Endometrial microvascular endothelial cells (primary cell): ENCODE results near the gene DOCK8. TPM values are rescaled to one million over a fixed set of nuclear protein-coding genes. Genes with fewer than 3 reads are reported as not detected.

Experiments
- in situ Hi-C: cut with HindIII; loops from 2 replicates; pipeline ENCODE4 v1.10.0; 2017; ENCODE audit warnings: low sequenced_read_pairs, low pct_unique_long_range_greater_than_20kb; ENCODE audit errors: inconsistent ontology term
- total RNA-seq: library from RNA; depleted of rRNA; stranded (reverse); fragments of >200 nt; gene quantifications from one replicate; pipeline ENCODE4 v1.2.3, GENCODE V29; 2015; ENCODE audit errors: inconsistent ontology term

The DOCK8 gene
- total RNA-seq, 1 donor from 2014 or later = not detected

DNA sequence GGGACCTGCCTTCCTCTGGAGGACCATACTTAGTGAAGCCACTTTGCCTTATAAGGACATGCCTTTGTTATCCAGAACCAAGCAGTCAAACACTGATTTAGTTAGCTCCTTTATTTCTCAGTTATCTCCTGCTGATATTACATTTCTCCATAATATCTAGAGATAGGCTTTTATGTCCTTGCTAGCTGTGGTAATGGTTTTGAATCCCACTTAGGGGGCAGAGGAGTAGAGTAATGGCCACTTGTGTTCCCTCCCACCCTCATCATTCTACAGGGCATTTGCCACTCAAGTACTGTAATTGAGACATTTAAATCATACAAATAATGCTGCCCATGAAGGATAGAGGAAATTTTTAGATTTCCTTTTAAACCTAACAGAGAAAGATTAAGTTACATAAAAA lies 80.9 kb downstream of the DOCK8 start:
- in situ Hi-C loops = no loop called here

DNA sequence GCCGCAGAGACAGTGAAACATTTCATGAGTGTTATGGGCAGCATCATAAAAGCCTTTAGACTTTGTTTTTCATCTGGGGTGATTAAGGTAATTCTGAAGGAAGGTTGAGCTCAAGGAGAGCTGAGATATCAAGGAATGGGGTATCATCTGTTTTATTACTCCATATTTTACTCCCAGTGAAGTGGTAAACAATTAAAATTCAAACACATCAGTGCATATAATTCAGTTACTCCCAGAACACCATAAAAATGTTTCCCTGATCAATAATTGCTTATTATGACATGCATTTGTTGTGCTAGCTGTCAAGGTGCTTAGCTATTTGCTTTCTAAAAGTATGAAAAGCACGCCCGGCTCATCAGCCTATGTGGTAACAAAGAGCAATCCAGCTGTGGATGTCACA lies 81.7 kb downstream of the DOCK8 start:
- in situ Hi-C loops = no loop called here

DNA sequence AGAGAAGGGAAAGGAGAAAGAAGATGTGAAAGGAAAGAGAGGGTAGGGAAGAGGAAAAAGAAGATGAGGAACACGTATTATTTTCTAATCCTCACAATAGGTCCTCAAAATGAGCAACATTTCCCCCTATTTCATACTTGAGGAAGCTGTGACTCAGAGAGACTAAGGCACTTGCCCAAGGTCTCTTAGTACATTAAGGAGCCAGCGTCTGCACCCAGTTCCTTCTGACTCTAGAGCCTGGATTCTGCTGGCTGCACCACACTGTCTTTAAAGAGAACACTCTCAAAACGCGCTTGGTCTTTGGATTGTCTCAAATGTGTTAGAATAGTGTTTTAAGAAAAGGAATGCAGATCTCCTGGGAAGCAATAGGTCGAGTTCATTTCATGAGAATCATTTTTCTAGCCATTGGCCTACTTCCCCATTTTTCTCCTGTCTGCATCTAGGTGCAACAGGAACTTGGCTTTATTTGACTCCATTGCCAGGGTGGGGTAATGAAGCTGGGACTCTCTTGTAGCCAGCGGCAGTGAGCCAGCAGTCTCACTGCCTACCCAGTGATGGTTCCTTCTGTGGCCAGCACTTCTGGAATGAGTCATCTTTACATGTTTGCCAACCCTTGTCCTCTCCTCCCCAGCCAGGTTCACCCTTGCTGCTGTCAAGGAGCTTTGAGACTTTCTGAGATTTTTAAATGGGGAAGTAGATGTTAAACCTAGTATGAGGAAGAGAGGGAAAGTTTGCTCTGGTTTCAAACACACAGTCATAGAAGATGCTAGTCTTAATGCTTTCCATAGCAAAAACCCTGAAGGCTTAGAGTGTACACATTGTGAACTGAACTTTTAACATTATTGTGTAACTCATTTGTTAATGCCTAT lies 82.7 kb downstream of the DOCK8 start:
- in situ Hi-C loops = no loop called here

DNA sequence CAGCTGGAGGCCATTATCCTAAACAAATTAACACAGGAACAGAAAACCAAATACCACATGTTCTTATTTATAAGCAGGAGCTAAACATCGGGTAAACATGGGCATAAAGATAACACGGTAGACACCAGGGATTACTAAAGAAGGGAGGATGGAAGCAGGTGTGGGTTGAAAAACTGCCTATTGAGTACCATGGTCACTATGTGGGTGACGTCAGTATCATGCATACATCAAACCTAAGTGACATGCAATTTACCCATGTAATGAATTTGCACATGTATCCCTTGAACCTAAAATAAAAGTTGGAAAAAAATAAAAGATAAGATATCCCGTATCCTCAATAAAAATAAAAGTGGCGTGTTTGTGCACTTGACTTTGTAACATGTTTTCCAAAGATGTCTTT lies 88.8 kb downstream of the DOCK8 start:
- in situ Hi-C loops = no loop called here

DNA sequence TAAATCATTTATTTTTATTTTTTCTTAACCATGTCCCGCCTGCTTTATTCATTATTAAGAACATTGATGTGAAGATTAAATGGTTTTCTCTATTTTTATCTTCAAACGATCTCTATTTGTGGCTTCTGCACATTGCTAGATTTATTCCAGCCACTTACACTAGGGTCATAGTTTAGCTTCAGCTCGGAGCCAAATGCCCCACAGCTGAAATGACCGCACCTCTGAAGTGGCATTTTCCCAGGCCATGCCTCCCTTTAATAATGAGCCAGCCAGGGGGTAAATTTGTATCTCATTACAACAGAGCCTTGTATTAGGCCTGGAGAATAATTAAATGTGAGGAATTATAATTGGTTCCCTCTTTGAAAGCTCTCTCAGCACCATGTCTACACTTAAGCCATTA lies 89.4 kb downstream of the DOCK8 start:
- in situ Hi-C loops = no loop called here

DNA sequence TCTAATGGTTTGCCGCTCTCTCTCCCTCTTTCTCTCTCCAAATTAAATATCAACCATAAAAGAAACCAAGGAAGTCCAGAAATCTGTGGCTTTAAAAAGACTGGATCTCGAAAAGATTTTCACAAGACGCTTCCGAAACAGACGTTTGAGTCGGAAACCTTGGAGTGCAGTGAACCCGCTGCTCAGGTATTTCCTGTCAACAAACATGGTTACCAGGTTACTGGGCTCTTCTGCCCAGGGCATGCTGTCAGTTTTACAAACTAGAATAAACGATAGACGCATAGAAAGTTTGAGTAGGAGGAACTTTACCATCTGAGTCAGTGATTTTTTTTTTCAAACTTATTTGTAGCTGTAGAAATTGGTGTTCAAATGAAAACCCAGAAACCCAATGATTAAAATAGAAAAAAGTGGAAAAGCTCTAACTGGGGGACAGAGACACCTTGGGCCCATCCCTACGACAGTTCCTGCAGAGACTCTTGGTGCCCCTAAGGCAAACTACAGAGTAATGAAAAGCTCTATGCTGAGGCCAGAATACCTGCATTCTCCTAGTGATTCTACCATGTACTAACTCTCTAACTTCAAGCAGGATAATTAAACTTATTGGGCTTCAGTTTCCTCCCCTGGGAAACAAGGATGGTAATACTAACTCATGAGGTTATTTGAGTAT lies 90.0 kb downstream of the DOCK8 start:
- in situ Hi-C loops = no loop called here

DNA sequence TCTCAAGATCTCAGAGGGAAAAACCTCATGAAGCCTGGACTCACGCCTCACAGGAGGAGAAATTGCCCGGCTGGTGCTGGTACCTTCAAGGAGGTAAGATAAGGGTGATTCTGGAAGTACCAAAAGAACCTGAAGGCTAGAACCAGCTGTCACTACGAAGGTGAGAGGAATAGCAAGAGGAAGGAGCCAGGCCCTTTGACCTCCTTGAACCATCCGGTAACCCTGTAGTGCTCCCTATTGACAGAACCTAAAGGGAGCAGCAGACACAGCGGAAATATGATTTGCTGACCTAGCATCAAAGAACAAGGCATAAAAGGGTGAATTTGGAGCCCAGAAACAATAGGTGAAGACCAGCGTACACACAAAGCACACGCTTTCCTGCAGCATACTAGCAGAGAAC lies 92.2 kb downstream of the DOCK8 start:
- in situ Hi-C loops = no loop called here

DNA sequence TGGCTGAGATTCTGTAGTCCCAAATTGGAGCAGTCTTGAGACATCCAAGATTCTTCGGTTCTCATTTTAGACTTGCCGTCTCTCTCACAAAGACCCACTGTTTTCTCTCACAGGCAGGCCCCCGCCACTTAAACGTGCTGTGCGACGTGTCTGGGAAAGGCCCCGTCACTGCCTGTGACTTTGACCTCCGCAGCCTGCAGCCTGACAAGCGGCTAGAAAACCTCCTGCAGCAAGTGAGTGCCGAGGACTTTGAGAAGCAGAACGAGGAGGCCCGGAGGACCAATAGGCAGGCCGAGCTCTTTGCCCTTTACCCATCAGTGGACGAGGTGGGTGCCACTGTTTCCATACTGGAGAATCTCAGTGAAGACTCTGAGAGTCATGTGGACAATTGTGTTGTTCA lies 97.2 kb downstream of the DOCK8 start:
- in situ Hi-C loops = no loop called here

DNA sequence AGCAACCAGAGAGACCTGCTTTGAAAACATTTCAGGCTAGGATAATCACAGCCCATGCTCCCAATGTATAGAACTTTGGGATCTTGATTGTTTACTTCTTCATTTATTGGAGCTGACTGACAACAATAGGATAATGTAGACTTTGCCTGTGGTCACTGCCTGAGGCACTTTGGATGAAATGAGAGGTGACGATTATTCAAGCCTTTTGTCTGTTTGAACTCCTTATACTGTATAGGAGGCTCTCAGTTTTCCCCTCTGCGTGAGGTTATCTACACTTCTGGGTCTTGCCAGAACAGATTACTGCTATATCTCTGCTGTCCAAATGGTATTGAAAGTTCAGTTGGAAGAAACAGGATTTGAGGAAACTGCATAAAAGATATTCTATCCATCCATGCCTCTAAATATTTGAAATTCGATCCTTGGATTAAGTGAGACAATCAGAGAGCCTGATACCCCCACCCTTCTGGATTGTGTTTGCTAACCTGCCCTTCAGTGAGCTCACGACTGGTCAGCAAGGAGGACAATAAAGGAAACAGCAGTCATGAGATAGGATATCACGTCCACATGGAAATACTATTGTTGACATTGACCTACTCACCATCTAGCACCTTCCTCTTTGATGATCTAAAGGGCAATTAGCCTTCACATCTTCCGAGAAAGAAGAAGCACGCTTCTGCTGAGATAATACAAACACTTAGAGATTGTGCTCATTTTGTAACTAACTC lies 98.1 kb downstream of the DOCK8 start:
- in situ Hi-C loops = no loop called here

DNA sequence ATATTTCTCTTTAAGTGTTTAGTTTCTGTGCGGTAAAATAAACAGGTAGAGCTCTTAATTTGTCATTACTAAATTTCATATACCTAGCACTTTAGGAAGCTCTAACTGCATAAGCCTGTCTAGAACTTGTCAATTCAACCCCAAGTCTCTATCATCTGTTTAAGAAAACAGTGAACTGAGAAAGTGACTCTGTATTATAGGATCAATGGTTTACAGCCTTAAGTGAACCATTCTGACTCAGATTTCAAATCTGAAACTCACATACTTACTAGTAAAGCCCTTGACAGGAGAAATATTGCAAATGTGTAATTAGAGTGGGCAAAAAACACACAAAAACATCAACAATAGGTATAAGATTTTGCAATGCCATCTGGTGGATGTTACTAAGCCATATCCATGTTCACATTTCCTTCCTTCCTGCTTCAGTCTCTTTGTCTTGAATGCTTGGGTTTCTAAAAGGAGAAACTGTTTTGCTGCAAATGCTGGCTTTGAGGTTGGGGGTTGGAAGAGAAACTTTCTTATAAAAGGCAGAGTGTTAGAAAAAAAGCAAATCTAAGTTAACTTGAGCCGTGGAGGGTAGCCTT lies 101.8 kb downstream of the DOCK8 start:
- in situ Hi-C loops = no loop called here

DNA sequence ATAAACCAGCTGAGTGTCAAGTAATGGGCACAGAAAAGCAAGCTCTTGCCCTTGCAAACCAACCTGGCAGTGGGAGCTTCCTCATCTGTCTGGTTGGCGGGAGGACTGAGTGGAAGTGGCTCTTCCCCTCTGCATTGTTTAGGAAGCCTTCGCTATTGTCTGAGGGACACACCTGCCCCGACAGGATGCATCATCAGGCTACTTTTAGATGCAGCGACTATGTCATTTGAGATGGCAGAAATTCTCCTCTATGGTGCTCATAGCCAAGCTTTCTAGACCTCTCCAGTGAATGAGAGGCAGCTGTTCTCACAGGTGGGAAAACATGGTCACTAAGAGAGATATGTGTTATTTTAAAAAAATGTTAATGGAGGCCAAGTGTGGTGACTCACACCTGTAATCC lies 104.0 kb downstream of the DOCK8 start:
- in situ Hi-C loops = no loop called here

DNA sequence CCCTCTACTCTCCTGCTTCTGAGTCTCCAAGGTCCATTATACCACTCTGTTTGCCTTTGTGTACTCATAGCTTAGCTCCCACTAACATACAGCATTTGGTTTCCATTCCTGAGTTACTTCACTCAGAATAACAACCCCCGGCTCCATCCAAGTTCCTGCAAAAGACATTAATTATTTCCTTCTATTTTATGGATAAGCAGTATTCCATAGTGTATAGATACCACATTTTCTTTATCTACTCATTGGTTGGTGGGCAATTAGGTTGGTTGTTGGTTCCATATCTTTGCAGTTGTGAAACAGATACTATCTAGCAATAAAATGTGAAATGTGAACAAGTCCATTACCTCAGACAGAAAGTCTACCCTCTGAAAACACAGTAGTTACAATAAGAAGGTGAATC lies 110.3 kb downstream of the DOCK8 start:
- in situ Hi-C loops = no loop called here

DNA sequence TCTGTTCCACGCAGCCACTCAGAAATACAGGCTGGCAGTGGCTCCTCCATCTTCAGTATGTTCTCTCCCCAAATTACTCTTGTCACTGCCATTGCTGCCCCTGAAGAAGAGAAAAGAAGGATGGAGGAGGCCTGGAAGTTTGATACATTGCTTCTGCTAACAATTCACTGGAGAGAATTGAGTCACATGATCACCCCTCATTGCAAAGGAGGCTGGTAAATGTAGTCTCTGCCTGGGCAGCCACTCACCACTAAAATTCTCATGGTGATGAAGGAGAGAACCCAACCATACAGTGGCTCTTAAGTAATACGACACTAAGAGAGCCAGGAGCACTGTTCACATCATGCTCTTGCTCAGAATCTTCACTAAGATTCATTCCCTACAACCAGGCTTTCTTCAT lies 112.0 kb downstream of the DOCK8 start:
- in situ Hi-C loops = no loop called here

DNA sequence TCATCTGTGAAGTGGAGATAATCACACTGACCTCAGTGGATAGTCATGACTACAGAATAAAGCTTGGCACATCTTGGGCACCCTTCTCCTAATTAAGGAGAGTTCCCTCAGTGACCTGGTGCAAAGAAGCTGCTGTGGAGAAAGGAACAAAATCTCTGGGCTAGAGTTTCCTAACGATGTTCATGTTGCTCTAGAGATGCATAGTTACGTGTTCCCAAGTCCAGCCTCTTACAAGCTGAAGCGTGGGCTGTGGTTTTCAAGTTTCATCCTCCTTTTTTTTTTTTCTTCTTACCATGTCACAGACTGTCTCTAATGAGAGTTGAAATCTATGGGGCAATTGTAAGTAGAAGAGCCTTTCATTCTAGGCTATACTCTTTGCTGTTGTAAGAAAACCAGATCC lies 113.8 kb downstream of the DOCK8 start:
- in situ Hi-C loops = no loop called here

DNA sequence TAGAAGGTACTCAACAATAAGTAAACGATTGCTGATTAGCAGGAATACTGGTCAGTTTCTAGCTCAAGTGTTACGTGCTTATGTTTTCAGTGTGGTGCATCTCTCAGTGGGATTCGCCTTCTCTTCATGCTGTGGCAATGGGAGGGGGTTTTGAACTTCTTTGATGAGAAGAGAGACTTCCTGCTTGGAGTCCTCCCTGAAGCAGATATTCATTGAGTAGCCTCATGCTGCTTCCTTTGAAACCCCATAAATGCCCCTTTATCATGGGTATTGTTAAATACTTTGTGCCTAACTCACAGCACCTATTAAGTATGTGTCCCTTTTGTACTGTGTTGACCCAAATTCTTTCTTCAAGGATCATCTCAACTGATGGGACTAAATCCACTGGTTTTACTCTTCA lies 116.5 kb downstream of the DOCK8 start:
- in situ Hi-C loops = no loop called here

DNA sequence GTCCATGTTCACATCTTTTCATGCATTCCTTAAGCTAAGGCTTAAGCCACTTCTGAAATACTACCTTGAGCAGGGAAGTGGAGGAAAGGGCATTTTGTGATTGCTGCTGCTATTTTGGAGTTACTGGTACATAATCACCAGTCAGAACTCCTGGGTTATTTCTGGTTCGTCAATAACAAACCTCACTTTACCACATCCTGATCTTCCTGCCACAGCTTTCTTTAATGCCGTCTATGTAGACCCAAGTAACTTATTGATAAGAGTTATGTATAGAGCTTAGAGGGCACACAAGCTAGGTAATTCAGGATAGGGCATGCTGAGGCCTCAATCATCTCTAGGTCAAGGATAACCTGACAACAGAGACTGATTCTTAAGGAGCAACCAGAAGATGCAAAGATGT lies 120.7 kb downstream of the DOCK8 start:
- in situ Hi-C loops = no loop called here

DNA sequence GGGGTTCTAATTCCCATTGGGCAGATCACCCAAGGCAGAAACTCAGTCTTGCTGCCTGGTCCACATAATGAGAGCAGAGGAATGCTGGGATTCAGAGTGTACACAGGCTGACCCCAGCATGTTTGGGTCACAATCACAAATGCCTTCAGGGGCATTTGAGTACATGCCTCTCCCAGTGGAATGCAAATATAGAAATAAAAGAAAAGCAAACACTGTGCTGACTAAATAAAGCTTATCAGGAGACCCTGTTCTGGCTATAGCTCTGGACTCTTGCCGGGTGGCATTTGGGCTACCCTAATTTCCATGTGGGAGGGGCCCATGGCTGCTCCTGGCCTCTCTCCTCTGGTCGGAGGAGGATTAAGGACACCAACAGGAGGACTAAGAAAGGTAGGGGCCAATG lies 121.4 kb downstream of the DOCK8 start:
- in situ Hi-C loops = no loop called here

DNA sequence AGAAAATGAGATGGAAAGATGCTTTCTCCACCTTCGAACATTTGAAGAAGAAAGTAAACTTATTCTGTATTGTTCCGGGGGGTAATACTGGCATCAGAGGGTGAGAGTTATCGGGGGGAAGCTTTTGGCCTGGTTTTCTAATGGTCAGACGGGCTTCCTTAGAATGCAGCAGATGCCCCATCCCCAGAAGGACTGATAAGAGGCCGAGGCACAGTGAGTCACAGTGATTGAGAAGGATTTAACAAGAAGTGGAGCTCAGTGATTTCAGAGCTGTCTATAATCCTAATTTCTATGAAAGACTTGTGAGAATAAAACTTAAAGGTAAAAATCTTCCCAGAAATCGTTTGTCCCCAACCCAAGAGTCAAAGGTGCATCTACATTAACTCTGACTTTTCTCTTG lies 123.9 kb downstream of the DOCK8 start:
- in situ Hi-C loops = no loop called here

DNA sequence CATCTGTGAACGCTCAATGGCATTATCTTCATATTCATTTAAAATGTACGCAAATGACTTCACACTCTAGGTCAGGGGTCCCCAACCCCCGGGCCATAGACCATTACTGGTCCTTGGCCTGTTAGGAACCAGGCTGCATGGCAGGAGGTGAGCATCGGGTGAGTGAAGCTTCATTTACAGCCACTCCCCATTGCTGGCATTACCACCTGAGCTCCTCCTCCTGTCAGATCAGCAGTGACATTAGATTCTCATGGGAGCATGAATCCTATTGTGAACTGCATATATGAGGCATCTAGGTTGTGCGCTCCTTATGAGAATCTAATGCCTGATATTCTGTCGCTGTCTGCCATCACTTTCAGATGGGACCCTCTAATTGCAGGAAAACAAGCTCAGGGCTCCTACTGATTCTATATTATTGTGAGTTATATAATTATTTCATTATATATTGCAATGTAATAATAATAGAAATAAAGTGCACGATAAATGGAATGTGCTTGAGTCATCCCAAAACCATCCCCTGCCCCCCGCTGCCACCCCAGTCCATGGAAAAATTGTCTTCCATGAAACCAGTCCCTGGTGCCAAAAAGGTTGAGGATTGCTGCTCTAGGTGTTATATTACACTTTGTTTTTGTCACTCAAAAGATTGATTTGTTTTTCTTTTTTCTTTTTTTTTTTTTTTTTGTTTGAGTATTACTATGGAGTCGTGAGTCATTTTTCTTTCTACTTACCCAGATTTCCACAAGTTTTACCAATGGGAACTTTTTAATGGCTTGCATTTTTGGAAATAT lies 127.2 kb downstream of the DOCK8 start:
- in situ Hi-C loops = no loop called here
